ENCODE measurements around the gene NOC2L. TPM values are rescaled to one million over a fixed set of nuclear protein-coding genes. Genes with fewer than 3 reads are reported as not detected.

Gene NOC2L
- total and polyA plus RNA-seq, 10 donors: 26.2 to 73.4 (median 45.9) TPM

GRCh38 chr1:904310-904950 lies 54.6 kb downstream of the NOC2L start:
- Histone ChIP-seq H3K27me3 (replicated peaks in 1 of 7) (peaks cover 0 to 84% (median 24%) of the 10 kb centered on the region in 7 donors), H3K36me3 (no peaks in the 10 kb centered on the region), H3K9me3 (no peaks in the 10 kb centered on the region), H3K4me1 (peaks cover 14 to 47% (median 26%) of the 10 kb centered on the region in 6 donors), H3K27ac (peak overlapping the region in 4 of 8 donors; percentile 51 to 77 (median 62)), H3K4me3 (peak overlapping the region in 7 of 8 donors; percentile 18 to 66 (median 36))
- TF ChIP-seq POLR2A (IDR thresholded peaks at IDR 0.05): no peak
- TF ChIP-seq, protein P1, sequence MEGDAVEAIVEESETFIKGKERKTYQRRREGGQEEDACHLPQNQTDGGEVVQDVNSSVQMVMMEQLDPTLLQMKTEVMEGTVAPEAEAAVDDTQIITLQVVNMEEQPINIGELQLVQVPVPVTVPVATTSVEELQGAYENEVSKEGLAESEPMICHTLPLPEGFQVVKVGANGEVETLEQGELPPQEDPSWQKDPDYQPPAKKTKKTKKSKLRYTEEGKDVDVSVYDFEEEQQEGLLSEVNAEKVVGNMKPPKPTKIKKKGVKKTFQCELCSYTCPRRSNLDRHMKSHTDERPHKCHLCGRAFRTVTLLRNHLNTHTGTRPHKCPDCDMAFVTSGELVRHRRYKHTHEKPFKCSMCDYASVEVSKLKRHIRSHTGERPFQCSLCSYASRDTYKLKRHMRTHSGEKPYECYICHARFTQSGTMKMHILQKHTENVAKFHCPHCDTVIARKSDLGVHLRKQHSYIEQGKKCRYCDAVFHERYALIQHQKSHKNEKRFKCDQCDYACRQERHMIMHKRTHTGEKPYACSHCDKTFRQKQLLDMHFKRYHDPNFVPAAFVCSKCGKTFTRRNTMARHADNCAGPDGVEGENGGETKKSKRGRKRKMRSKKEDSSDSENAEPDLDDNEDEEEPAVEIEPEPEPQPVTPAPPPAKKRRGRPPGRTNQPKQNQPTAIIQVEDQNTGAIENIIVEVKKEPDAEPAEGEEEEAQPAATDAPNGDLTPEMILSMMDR (IDR thresholded peaks at IDR 0.05 in 8 of 11, conservative IDR thresholded peaks at IDR 0.05 in 3 of 11): peak; percentile 44 to 99 (median 93)
- peak; percentile 14 to 77 (median 55) for TF ChIP-seq POLR2AphosphoS5 (IDR thresholded peaks at IDR 0.05)
- intact Hi-C loops (cut with DNase I; ENCODE audit: low total_unique reads): no loop called here
- DNase-seq: peak; percentile 96
- 2 to 64% (median 9%) methylated on average over 41 to 91 of the region's 91 CpGs for WGBS, 5 donors

- Histone ChIP-seq H3K4me3 (peak overlapping the region in 4 of 8 donors; percentile 28 to 66 (median 39)), H3K4me1 (peaks cover 14 to 49% (median 26%) of the 10 kb centered on the region in 6 donors), H3K36me3 (no peaks in the 10 kb centered on the region), H3K9me3 (no peaks in the 10 kb centered on the region), H3K27me3 (replicated peaks in 1 of 7) (peaks cover 0 to 91% (median 24%) of the 10 kb centered on the region in 7 donors), H3K27ac (peak overlapping the region in 2 of 8 donors; percentile 65 to 77)
- TF ChIP-seq, protein P1 (IDR thresholded peaks at IDR 0.05 in 8 of 11, conservative IDR thresholded peaks at IDR 0.05 in 3 of 11): no peak
- TF ChIP-seq POLR2A (IDR thresholded peaks at IDR 0.05): no peak
- no peak for TF ChIP-seq POLR2AphosphoS5 (IDR thresholded peaks at IDR 0.05)
- 81 to 90% (median 87%) methylated on average over 9 to 21 of the region's 21 CpGs for WGBS, 5 donors
- peak; percentile 79 for DNase-seq
- intact Hi-C loops (cut with DNase I; ENCODE audit: low total_unique reads): no loop called here
These were observed 55.3 kb downstream of the NOC2L start for GRCh38 chr1:903721-904271.

DNA sequence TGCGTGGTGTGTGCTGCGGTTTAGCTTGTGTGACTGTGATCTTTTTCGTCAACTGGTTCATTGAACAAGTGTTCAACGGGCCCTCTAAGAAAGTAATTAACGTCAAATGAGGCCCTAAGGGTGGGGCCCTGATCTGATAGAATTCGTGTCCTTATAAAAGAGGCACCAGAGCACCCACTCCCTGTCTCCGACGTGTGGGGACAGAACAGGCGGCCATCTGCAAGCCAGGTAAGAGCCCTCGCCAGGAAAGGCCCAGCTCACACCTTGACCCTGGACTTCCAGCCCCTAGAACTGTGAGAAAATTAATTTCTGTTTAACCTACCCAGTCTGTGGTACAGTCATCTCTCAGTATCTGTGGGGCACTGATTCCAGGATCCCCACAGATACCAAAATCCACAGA lies 55.8 kb downstream of the NOC2L start:
- intact Hi-C loops (cut with DNase I; ENCODE audit: low total_unique reads): no loop called here

More for the DNA sequence above, 55.8 kb downstream of the NOC2L start:
- Histone ChIP-seq H3K4me1 (peaks cover 14 to 54% (median 30%) of the 10 kb centered on the region in 6 donors), H3K4me3 (no peak overlapping the region), H3K36me3 (no peaks in the 10 kb centered on the region), H3K9me3 (no peaks in the 10 kb centered on the region), H3K27me3 (replicated peaks in 1 of 7) (peaks cover 0 to 96% (median 24%) of the 10 kb centered on the region in 7 donors), H3K27ac (no peak overlapping the region)
- WGBS, 5 donors: 91 to 95% (median 92%) methylated on average over 10 of the region's 10 CpGs
- TF ChIP-seq POLR2A (IDR thresholded peaks at IDR 0.05): no peak
- TF ChIP-seq, protein P1 (IDR thresholded peaks at IDR 0.05 in 8 of 11, conservative IDR thresholded peaks at IDR 0.05 in 3 of 11): no peak
- TF ChIP-seq POLR2AphosphoS5 (IDR thresholded peaks at IDR 0.05): no peak
- no peak for DNase-seq

Measured in spleen (tissue), 11 donors.